Stimulated activated naive CD4-positive, alpha-beta T cell treated with Interleukin-2 at 50 U/mL for 16 hours (primary cell): Measurements from ENCODE around the gene ARL14.

Experiments used
- DNase-seq: peaks from one replicate; lab custom pipeline; 2025; lab: John Stamatoyannopoulos, UW

ARL14 gene

DNA sequence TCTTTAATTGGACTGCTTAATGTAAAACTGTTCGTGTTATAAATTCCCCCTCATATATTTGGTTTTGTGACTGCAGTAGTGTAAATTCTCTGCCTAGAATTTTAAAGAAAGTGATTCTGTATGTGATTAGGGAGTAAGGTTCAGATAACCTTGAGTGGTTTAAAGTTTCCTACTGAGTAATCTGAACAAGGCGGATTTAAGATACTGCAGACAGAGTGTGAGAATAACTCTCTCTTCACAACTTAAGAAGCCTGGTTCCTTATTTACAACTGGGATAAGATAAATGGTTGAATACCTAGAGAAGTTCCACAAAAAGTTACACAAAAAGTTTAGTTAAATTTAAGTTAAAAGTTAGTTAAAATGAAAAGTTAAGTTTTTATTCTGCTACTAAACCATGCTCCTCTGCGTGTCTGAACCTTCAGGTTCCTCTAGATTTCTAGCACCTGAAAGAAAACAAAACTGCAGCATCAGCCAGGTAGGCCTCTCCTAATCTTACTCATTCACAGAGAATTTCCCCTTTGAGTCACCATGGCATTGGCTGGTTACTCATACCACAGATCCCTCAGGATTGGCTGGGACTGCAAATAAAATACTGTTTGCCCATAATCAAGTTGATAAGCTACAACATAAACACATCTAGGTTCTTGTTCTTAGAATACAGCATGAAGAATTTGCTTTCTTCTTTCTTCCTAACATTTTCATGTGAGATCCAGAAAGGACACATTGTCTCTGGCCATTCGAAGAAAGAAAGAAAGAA is at the start of gene ARL14:
TSS of gene ARL14 (plus strand) at position 614 of the 757 bp plus-strand sequence. CDS start 187 bp downstream, outside the sequence.
- no peak for DNase-seq

DNA sequence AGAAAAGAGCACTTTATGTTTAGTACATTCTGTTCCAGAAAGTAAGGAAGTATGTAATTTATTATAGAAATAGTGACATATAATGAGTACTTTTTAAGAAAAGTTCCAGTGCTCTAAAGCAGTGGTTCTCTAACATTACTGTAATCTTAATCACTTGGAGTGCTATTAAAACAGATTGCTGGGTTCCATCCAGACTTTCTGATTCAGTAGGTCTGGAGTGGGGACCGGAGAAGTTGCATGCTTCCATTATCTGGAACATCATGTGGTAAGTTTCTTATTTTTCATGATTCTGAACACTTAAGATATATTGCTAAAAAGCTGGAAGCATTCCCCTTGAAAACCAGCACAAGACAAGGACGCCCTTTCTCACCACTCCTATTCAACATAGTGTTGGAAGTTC is 47.5 kb upstream of the ARL14 start:
- no peak for DNase-seq

DNA sequence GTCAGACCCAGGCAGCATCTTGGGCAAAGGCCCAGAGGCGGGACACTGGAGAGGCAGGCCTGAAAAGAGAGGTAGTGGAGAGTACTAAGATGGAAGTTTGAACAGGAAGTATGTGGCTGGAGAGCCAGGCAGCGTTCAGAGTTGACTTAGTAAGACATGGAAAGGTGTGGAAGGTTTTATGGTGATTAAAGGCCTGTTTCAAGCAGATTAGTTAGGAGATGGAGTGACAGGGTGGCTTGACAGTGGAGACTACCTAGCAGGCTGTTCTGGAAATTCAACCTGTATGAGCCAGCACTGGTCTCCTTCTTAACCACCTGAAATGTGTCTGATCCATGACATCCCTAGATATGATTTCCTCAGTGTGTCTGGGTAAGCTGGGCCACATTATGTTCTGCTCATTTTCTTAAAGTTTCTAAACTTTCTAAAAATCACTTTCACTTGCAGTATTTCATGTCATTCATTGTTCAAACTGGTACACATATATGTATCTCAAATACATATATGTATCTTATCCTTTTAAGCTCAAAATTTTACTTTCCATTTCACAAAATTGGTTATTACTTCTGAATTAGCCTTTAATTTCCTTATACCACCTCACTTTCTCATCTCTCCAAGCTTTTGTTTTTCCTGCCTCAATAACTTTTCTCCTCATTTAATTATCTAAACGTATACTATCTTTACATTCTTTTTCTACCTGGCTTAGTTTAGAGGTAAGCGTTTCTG is 43.4 kb upstream of the ARL14 start:
- no peak for DNase-seq

DNA sequence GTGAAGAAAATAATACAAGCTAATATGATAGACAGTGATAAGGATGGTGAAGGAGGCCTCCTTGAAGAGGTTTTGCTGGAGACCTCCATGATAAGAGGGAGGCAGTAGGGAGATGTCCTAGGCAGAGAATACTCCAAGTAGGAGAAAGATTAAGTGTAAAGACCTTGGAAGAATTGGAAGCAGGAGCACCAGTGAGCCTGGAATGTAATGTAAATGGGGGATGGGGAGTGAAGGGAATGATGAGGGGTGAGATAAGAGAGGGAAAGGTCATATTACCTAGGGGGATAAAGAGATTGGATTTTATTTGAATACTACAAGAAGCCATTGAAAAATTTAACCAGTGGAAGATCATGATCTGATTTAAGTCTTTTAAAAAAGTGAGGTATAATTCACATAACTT is 41.7 kb upstream of the ARL14 start:
- DNase-seq: no peak

DNA sequence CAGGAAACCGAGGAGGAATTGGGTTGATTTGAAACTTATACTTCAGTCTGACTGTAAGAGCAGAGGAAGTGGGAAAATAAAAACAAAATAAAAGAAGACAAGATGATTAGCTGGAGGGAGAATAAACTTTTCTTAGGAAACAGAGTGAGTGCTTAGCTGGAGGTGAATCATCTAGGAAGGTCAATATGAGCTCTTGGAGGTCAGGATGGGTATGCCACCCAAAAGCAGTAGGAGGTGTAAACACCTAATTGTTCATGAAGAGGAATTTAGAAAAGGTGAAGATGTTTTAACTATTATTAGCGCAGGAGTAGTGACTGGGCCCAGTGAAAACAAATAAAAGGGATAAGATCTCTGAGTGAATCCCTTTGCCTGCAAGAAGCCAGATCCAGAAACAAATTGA is 39.9 kb upstream of the ARL14 start:
- no peak for DNase-seq

DNA sequence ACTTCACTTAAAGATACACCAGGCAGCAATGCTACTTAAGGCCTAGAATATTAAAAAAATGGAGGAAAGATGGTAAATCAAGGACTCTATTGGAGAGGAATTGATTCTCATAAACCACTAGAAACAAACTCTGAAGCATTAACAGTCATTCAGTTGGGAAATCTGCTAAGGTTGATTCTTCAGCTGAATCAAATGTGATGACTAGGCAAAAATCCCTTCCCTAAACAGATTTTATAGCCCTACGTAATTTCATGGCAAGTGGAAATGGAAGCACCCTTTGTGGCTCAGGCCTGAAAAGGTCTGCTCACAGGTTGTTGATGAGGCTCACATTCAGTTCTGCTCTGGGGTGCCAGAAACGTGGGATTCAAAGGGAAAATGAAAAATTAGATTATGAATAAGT is 38.8 kb upstream of the ARL14 start:
- no peak for DNase-seq

DNA sequence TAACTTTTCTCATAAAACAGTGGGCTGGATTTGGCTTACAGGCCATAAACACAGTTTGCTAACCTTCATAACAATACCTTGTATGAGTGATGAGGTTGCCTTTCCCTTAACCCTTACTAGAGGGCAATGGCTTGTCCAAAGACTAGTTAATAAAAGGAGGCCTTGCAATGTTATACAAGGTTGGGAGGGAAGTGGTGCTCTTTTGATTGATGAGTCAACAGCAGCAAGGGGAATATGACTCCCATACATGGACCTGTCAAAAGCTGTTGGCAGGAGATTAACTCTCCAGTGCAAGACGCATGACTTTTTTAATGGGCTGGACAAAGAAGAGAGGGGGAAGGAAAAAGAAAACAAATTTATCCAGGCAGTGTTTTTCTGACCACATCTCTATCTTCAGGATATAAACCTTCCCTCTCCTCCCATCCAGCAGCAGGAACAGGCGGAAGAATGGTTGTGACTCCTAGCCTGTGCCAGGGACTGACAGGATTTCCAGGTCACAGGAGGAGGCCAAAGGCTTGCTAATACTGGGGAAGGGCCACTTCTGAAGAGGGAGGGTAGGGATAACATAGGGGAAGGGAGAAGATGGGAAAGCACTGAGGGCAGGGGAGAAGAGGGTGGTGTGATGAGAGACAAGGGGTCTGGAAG is 35.2 kb upstream of the ARL14 start:
- DNase-seq: no peak

DNA sequence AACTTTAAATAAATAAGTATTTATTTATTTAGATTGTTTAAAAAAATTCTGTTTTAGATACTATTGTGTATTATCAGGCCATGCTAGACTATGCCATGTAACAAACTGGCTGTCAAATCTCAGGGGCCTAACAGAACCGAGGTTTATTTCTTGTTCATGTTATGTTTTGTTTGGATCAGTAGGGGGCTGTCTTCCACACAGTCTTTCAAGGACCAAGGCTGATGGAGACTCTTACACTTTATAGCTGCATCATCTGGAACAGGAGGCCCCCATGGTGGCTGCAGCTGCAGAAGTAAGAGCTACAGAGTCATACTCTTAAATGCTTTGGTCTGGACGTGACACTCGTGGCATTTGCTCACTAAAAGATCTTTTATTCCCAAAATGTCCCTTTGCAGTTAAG is 33.0 kb upstream of the ARL14 start:
- DNase-seq: no peak

DNA sequence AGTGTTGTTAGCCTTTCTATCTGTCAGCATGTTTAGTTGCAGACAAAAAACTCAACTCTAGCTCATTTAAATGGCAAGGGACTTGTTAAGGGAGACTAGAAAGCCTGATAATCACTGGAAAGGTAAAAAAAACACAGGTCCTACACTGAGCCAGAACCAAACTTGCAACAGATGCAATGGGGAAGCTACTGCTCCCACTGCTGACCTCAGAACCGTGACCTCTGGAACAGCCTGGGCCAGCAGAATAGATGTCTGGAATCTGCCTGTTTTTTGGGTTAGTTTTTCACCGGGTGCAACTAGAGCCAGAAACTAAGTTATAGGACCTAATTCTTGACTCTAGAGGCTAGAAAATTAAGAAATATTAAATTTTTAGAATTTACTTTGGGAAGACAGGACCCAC is 32.5 kb upstream of the ARL14 start:
- DNase-seq: no peak

DNA sequence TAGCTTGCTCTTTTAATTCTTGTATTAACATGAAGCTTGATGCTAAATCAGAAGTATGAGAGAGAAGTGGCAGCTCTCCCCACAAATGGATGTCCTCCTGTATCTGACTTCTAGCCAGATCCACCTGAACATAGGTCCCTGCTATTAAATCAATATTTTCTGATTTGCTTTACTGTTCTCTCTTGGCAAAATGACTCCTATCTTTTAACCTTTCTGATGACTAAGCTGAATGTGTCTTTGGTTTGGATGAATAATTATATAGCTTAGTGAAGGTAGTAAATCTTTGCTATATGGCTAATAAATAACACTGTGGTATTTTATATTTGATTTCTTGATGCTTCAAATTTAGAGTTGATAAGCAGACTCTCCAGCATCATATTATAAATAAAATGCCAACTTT is 28.3 kb upstream of the ARL14 start:
- DNase-seq: no peak

DNA sequence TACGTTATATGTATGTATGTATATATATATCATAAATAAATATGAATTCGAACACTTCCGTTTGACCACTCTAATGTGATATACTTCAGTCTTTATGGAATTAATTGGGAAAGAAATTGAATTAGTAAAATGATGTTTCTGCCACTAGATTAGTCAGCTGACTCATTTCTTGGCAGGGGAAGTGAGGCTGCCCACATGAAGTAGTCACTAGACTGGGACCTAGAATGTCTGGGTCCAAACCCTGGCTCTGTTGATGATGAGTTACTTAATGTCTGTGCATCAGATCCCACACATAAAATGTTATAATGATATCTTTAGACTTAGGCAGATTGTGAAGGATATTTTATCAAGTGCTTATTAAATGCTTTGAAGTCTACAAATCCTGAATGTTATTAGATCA is 27.4 kb upstream of the ARL14 start:
- DNase-seq: no peak

DNA sequence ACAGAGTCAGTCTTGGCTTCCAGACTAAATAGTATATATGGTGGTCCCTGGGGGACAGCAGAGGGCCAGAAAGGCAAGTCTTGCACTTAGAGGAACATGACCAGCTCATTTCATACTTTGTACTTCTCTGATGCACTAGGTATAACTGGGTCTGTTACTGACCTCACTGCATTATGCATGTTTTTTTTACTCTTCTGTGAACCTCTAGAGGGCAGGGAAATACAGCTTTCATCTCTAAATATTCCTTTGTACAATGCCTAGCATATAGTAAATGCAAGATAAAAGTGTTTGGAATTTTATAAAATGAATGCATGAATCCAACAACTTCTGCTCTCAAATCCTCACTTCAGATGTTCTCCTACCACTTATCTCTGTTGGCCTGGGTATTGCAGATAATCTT is 23.4 kb upstream of the ARL14 start:
- no peak for DNase-seq

DNA sequence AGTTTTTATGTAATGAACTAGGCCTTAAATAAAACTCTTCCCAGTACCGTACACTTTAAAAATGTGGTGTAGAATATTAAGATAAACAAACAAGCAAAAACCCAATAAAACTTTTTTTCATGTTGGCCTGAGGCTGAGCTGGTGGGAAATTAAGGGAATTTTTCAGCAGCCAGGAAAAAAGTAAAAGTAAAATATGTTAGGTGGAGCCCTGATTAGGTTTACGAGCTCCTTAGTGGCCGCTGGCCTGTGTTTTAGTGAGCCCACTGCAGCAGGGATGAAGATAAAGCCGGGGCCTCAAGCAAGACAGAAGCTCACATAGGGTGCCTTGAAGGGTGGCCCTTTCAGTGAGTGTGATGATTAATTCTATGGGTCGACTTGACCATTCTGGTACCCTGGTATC is 16.1 kb upstream of the ARL14 start:
- DNase-seq: no peak

DNA sequence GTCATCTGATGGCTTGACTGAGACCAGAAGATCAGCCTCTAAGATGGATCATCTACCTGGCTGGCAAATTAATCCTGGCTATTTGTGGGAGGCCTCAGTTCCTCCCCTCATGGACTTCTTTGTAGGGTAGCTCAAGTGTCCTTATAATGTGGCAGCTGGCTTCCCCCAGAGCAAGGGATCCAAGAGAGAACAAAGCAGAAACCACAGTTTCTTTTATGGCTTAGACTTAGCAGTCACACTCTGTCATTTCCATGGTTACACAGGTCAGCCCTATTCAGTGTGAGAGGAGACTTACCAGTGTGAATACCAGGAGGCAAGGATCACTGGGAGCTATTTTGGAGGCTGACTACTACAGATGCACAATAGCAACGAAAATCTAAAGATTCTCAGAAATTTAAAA is 15.3 kb upstream of the ARL14 start:
- DNase-seq: no peak

DNA sequence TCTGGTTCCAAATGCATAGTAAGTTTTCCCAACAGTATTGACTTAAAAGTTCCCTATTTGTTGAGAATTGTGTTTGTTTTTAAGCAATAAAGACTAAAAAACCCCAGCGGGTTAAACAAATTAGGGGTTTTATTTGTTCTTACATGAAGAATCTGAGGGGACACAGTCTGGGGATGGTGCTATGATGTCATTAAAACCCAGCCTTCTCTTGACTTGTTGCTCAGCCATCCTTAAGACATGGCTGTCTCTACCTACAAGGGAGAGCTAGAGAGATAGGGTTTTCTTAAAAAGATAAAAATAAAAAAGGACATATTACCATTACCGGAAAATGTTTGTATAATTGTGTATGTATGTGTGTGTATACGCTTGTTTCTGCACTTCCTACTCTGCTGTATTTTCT is 11.7 kb upstream of the ARL14 start:
- DNase-seq: no peak

DNA sequence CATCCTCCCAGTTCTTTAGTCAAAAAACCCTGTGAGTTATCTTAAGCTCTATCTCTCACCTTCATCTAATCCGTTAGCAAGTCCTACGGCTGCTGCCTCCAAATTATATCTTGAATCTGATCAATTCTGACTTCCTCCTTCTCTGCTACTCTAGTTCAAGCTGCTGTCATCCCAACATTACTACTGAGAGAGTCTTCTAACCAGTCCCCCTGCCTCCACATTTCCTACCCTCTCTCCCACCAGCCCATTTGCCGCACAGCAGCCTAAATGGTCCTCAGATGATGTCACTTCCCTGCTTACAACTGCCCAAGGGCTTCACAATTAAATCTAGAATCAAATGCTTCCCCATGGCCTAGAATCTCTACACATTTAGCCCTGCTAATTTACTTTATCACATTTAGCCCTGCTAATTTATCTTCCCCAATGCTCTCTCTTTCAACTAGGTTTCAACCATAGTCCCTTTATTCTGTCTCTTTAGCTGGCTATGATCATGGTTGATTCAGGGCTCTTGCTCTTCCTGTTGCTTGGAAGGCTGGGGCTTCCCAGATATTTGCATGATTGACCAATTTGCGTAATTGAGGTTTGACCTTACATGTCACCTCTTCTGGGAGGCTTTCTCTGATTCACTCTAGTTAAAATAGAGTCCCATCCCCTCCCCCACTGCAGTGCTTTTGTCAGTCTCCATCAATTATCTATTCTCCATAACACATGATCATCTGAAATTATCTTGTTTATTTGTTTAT is 11.0 kb upstream of the ARL14 start:
- no peak for DNase-seq

DNA sequence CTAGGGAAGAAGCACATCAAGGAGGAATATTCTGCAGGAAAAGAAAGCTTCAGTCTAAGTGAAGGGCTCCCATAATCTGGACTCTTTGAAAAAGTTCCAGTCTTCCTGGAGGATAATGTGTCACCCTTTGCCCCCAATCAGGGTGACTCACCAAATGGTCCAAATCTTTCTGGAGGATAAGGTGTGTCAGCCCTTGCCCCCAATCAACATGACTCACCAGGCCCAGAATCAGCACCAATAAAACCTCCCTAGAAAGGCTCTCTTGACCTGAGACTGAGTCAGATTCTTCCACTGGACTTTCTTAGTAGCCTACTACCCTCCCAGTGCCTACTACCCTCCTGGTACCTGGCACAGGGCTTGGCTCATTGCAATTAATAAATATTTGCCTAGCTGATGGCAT is 9.5 kb upstream of the ARL14 start:
- DNase-seq: no peak

DNA sequence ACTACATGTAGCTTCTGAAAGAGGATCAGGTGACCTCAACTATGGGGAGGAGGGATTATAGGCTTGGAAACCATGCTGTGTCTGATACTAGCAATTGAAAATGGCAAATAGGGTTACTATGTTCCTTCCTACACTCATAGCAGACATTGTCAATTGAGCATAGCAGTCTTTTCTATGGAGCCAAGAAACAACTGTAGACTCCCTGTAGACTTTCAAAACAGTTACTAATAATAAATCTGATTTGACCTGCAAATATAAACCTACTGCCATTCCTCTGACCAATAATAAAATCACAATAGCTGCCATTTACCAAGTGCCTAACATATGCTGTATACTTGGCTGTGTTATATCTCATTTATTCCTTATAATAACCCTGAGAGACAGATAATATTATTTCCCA is 8.5 kb upstream of the ARL14 start:
- DNase-seq: no peak

DNA sequence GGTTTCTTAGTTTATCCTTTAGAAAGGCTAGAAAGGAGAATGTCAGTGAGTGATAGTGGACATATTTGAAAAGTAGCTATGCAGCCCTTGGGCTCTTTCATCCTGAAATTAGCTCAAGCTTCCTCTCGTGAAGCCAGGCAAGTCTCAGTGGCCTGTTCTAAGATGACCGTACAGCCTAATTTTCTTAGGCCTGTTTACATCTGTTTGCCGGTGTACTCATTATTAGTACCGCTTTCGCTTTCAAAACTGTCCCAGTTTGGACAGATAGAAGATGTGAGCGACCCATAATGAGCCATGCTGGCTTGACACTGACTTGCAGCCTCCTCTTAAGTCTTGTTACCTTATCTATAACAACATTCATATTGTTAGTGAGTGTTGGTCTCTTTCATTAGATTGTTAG is 5.7 kb upstream of the ARL14 start:
- DNase-seq: no peak

DNA sequence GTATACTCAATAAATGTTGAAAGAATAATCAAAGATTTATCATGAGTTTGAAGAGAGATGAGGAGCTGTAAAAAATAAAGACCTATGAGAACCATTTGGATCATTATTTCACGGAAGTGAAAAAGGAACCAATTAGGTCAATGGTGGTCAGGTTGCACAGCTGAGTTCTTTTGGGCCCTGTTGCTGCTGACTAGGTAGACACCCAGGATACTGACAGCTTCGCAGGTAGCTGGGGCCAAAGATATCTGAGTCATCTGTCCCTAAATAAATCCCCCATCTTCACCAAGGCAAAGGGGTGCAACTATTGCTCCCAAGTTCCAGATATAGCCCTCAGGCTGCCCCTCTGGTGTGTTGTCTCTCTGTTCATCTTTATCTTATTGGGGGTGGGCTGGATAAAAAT is 5.0 kb upstream of the ARL14 start:
- no peak for DNase-seq

DNA sequence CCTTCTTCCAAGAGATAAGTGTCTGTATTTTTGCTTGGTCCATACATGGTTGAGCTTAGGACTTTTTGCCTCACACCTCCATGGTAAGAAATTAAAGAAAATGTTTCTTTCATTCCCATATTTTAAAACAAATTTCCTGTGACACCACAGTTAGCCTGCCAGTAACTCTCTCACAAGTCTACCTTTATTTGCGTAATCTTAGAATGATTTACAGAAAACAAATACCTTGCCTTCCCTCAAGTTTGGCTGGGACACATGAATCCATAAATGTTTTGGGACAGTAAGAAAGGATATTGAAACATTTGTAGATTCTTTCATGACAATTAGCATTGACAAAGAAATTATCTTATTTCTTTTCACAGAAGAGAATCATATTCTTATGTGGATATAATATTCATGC is 3.8 kb upstream of the ARL14 start:
- DNase-seq: no peak

DNA sequence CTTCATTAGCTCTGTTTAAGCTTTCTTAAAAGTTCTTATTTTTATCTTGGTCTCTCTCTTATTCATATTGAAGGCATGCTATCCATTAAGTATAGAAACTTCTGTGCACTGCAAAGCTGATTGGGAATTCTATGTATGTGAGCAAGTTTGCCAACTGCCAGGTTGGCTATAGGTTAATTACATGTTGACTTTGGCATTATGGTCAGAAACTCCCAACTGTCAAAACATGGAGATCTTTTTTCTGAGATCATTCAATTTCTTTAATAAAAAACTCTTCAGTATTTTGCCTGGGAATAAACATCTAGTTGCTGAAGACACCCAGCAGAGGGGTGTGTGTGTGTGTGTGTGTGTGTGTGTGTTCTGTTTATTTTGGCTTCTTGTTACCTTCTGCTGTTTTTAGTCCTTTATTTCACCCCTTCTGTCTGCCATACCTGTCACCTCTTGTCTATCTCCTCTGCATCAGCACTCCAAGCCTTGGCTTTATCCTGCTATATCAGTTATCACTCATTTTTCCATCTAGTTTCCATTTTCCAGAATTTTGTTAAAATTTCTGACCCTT is 1.3 kb upstream of the ARL14 start:
- DNase-seq: no peak
